ENCODE data around the gene SLC4A5.

DNA sequence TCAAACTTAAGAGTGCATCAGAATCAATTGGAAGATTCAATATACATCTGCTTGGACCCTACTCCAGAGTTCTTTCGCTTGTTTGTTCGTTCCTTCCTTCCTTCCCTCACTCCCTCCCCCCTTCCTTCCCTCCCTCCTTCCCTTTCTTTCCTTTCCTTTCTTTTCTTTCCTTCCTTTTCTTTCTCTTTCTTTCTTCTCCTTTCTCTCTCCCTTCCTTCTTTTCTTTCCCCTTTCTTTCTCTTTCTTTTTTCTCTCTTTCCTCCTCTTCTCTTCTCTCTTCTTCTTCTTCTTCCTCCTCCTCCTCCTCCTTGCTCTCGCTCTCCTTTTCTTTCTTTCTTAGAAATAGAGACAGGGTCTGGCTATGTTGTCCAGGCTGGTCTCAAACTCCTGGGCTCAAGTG lies 98.9 kb downstream of the SLC4A5 start:
- TF ChIP-seq POLR2AphosphoS5 (IDR thresholded peaks at IDR 0.05; ENCODE audit: low read depth, low read length), result no peak
- TF ChIP-seq, protein P1, sequence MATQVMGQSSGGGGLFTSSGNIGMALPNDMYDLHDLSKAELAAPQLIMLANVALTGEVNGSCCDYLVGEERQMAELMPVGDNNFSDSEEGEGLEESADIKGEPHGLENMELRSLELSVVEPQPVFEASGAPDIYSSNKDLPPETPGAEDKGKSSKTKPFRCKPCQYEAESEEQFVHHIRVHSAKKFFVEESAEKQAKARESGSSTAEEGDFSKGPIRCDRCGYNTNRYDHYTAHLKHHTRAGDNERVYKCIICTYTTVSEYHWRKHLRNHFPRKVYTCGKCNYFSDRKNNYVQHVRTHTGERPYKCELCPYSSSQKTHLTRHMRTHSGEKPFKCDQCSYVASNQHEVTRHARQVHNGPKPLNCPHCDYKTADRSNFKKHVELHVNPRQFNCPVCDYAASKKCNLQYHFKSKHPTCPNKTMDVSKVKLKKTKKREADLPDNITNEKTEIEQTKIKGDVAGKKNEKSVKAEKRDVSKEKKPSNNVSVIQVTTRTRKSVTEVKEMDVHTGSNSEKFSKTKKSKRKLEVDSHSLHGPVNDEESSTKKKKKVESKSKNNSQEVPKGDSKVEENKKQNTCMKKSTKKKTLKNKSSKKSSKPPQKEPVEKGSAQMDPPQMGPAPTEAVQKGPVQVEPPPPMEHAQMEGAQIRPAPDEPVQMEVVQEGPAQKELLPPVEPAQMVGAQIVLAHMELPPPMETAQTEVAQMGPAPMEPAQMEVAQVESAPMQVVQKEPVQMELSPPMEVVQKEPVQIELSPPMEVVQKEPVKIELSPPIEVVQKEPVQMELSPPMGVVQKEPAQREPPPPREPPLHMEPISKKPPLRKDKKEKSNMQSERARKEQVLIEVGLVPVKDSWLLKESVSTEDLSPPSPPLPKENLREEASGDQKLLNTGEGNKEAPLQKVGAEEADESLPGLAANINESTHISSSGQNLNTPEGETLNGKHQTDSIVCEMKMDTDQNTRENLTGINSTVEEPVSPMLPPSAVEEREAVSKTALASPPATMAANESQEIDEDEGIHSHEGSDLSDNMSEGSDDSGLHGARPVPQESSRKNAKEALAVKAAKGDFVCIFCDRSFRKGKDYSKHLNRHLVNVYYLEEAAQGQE (IDR thresholded peaks at IDR 0.05; ENCODE audit: insufficient read depth in 1 of 2, low read depth in 2 of 2, low read length in 2 of 2), result no peak
- TF ChIP-seq TAF1 (IDR thresholded peaks at IDR 0.05; ENCODE audit: borderline replicate concordance, insufficient read depth, low read length), result no peak
